Lung microvascular endothelial cell (primary cell): ENCODE data around the gene PGPEP1. TPM values are rescaled to one million over a fixed set of nuclear protein-coding genes. Genes with fewer than 3 reads are reported as not detected.
"Not testable (repeated sequence)": the region's sequence is repeated elsewhere in the genome, so short reads cannot be mapped to it uniquely, and the experiment has no call there.

ENCODE experiments used
- DNase-seq, 2 donors: peaks; one replicate each; pipeline versions ENCODE4 v3.0.0 to v3.0.0-alpha.2; 2010; ENCODE audit warnings: low read depth in 2 of 2
- total RNA-seq: library from RNA; depleted of rRNA; stranded (reverse); fragments of >200 nt; gene quantifications from 2 replicates; pipeline ENCODE4 v1.2.1, GENCODE V29; 2014

Gene PGPEP1
- total RNA-seq, 1 donor from 2014 or later, result 12.1 TPM

- DNase-seq, result peak in 1 of 2 donors; percentile 73
These were observed 49.9 kb downstream of the PGPEP1 start for GRCh38 chr19:18390065-18390907.

- DNase-seq, result no peak
These were observed 51.2 kb downstream of the PGPEP1 start for GRCh38 chr19:18391509-18392075.

- DNase-seq, result peak in 1 of 2 donors; percentile 51
These were observed 52.0 kb downstream of the PGPEP1 start for GRCh38 chr19:18392417-18392816.

- no peak for DNase-seq
These were observed 52.5 kb downstream of the PGPEP1 start for GRCh38 chr19:18392926-18393325.

GRCh38 chr19:18393836-18394235 is 53.4 kb downstream of the PGPEP1 start:
- DNase-seq, result no peak

- no peak for DNase-seq
These were observed 56.3 kb downstream of the PGPEP1 start for GRCh38 chr19:18396471-18397241.

GRCh38 chr19:18397242-18398202 is 57.1 kb downstream of the PGPEP1 start, which contains the start of gene LRRC25:
LRRC25 (minus strand) TSS chr19:18397622; CDS start chr19:18396963, 659 bp downstream.
- DNase-seq, result no peak

- peak in 1 of 2 donors; percentile 61 for DNase-seq
These were observed 58.6 kb downstream of the PGPEP1 start for GRCh38 chr19:18399008-18399407.

- peak in 1 of 2 donors; percentile 76 for DNase-seq
These were observed 61.2 kb downstream of the PGPEP1 start for GRCh38 chr19:18401580-18402112.

- not testable (repeated sequence) for DNase-seq
These were observed 62.3 kb downstream of the PGPEP1 start for GRCh38 chr19:18402455-18403248.

- not testable (repeated sequence) for DNase-seq
These were observed 65.4 kb downstream of the PGPEP1 start for GRCh38 chr19:18405754-18406153.

GRCh38 chr19:18406749-18407148 is 66.4 kb downstream of the PGPEP1 start:
- no peak for DNase-seq

GRCh38 chr19:18408053-18408476 is 67.7 kb downstream of the PGPEP1 start:
- peak in 1 of 2 donors; percentile 51 for DNase-seq

GRCh38 chr19:18412610-18413239 is 72.3 kb downstream of the PGPEP1 start:
- no peak for DNase-seq

GRCh38 chr19:18414504-18415177 is 74.2 kb downstream of the PGPEP1 start:
- DNase-seq, result no peak

- DNase-seq, result peak in 1 of 2 donors; percentile 75
These were observed 74.9 kb downstream of the PGPEP1 start for GRCh38 chr19:18415178-18415867.

- peak; percentile 93 for DNase-seq
These were observed 76.4 kb downstream of the PGPEP1 start for GRCh38 chr19:18416778-18417249.
